Measurements from ENCODE around the gene LGR5. TPM values are rescaled to one million over a fixed set of nuclear protein-coding genes. Genes with fewer than 3 reads are reported as not detected.

The LGR5 gene
- total RNA-seq, 1 donor from 2014 or later: 0.67 TPM

DNA sequence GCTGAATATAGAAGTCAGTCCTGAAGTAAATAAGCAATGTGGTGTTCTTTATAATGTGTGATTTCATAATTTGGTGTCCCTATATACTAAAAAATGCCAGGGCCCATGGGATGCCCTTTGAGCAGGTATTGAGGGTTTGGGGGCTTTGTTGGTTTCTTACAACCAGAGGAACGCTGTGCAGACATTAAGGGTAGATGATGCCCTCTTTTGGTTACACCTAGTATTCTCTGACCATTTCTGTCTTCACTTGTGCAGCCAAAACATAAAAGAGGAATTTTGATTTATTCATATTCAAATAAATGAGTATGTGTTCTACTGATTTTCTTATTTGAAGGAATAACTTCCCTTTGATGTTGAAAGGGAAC lies 3.0 kb downstream of the LGR5 start:
- Mint-ChIP-seq H3K4me1 (ENCODE audit: low read depth) (peaks cover 21% of the 10 kb centered on the region), H3K27me3 (peaks cover 85% of the 10 kb centered on the region), H3K27ac (no peak overlapping the region), H3K36me3 (ENCODE audit: insufficient read depth) (no peaks in the 10 kb centered on the region), H3K9me3 (ENCODE audit: low read depth) (no peaks in the 10 kb centered on the region), H3K4me3 (ENCODE audit: low read depth) (no peak overlapping the region)
- TF ChIP-seq, protein P1, sequence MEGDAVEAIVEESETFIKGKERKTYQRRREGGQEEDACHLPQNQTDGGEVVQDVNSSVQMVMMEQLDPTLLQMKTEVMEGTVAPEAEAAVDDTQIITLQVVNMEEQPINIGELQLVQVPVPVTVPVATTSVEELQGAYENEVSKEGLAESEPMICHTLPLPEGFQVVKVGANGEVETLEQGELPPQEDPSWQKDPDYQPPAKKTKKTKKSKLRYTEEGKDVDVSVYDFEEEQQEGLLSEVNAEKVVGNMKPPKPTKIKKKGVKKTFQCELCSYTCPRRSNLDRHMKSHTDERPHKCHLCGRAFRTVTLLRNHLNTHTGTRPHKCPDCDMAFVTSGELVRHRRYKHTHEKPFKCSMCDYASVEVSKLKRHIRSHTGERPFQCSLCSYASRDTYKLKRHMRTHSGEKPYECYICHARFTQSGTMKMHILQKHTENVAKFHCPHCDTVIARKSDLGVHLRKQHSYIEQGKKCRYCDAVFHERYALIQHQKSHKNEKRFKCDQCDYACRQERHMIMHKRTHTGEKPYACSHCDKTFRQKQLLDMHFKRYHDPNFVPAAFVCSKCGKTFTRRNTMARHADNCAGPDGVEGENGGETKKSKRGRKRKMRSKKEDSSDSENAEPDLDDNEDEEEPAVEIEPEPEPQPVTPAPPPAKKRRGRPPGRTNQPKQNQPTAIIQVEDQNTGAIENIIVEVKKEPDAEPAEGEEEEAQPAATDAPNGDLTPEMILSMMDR (IDR thresholded peaks at IDR 0.05; ENCODE audit: unreplicated experiment): no peak
- no peak for DNase-seq (ENCODE audit: low spot score, unreplicated experiment)

DNA sequence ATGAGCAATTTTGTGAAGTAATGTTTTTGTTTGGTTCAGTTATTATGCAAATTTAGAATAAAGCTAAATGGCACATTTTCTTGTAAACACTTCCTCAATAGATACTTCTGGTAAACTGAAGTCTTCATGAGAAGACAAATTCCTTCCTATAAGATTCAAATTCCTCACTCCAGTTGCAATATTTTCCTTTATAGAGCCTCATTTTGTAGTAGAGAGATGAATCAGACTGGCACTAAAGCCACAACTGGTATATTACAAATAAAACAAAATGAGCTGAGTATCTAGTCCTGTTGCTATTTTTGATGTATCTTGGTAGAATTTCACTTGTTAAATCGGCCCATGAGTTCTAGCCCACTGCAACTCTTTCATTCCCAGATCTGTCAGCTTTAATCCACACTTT lies 5.5 kb downstream of the LGR5 start:
- TF ChIP-seq, protein P1 (IDR thresholded peaks at IDR 0.05; ENCODE audit: unreplicated experiment): no peak
- H3K27me3 Mint-ChIP-seq: peaks cover 90% of the 10 kb centered on the region
- H3K36me3 Mint-ChIP-seq (ENCODE audit: insufficient read depth): no peaks in the 10 kb centered on the region
- H3K4me3 Mint-ChIP-seq (ENCODE audit: low read depth): no peak overlapping the region
- no peak for DNase-seq (ENCODE audit: low spot score, unreplicated experiment)
- peaks cover 12% of the 10 kb centered on the region for H3K4me1 Mint-ChIP-seq (ENCODE audit: low read depth)
- H3K27ac Mint-ChIP-seq: no peak overlapping the region
- H3K9me3 Mint-ChIP-seq (ENCODE audit: low read depth): no peaks in the 10 kb centered on the region

DNA sequence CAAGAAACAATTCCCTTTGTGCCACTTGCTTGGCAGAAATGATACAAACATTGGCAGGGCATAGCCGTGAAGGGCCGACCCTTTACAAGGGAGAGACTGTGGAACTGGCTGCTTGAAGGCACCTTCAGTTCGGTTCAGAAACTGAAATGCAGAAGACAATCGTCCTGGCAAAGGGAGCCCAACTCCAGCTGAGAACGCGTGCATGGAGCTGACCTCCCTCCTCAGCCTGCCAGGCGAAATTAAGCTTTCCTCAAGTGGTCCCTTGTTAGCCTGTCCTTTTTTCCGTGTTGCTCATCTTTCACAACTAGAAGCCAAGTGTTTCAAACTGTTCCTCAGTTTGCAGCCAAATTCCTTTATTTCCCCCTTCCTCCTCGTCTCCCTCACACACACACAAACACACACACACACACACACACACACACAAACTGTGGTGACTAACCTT lies 8.1 kb downstream of the LGR5 start:
- H3K4me3 Mint-ChIP-seq (ENCODE audit: low read depth): no peak overlapping the region
- DNase-seq (ENCODE audit: low spot score, unreplicated experiment): no peak
- no peaks in the 10 kb centered on the region for H3K36me3 Mint-ChIP-seq (ENCODE audit: insufficient read depth)
- H3K27ac Mint-ChIP-seq: no peak overlapping the region
- peaks cover 88% of the 10 kb centered on the region for H3K27me3 Mint-ChIP-seq
- H3K9me3 Mint-ChIP-seq (ENCODE audit: low read depth): no peaks in the 10 kb centered on the region
- TF ChIP-seq, protein P1 (IDR thresholded peaks at IDR 0.05; ENCODE audit: unreplicated experiment): no peak
- H3K4me1 Mint-ChIP-seq (ENCODE audit: low read depth): no peaks in the 10 kb centered on the region

DNA sequence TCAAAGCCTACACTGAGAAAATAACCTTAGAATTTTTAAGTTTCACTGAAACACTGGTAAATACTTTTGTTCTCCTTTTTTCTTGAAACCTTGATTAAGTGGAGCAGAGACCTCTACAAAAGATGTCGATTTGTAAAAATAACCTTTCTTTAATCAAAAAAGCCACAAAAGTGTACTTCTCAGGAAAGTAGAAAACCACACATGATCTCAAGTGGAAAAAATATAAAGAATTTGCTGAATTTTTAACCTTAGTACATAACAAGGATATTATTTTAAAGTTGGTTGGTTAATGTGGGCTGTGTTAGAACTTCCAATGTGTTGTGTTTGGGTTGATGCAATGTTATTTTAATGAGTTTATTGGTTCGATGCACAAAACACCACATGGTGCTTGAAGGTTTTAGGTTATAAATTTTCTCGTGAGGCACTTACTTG lies 8.6 kb downstream of the LGR5 start:
- no peak for DNase-seq (ENCODE audit: low spot score, unreplicated experiment)
- Mint-ChIP-seq H3K36me3 (ENCODE audit: insufficient read depth) (no peaks in the 10 kb centered on the region), H3K4me3 (ENCODE audit: low read depth) (no peak overlapping the region), H3K27ac (no peak overlapping the region), H3K4me1 (ENCODE audit: low read depth) (no peaks in the 10 kb centered on the region), H3K27me3 (peaks cover 87% of the 10 kb centered on the region), H3K9me3 (ENCODE audit: low read depth) (no peaks in the 10 kb centered on the region)
- TF ChIP-seq, protein P1 (IDR thresholded peaks at IDR 0.05; ENCODE audit: unreplicated experiment): no peak

DNA sequence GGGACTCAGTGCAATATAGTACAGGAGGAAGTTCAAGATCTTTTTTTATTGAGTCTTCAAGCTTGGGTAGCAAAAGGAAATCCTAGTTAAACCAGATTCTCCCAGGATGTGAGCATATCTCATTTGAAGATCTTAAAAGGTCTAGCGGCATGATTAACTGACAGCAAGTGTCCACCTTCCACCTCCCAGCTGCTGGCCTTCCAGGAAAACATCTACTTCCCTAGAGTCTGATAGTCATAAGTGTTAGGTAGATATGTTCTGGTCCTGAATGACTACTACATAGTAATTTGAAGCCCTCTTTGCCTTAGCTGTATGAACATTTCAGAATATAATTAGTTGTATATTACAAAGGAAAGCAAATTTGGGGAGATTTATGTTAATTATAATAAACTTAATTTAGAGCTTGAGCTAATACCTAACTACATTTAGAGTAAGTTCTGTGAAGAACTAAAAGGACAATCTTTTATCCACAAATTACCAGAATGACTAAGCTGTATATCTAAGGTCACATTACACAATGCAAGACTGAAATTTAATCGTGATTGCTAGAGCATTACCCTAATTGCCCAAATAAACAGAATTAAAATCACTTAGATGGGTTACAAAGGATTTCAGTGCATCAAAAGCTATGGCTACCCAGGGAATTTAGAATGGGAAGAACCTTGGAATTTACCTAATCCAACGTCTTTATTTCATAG lies 9.9 kb downstream of the LGR5 start:
- Mint-ChIP-seq H3K4me3 (ENCODE audit: low read depth) (no peak overlapping the region), H3K4me1 (ENCODE audit: low read depth) (peaks cover 5% of the 10 kb centered on the region), H3K27ac (no peak overlapping the region), H3K27me3 (peaks cover 93% of the 10 kb centered on the region), H3K9me3 (ENCODE audit: low read depth) (no peaks in the 10 kb centered on the region), H3K36me3 (ENCODE audit: insufficient read depth) (no peaks in the 10 kb centered on the region)
- DNase-seq (ENCODE audit: low spot score, unreplicated experiment): no peak
- TF ChIP-seq, protein P1 (IDR thresholded peaks at IDR 0.05; ENCODE audit: unreplicated experiment): no peak

Data from progenitor cell of endocrine pancreas (in vitro differentiated cells).